HG02623 (cell line): ENCODE measurements around the gene EXD3.

Experiments used
- ATAC-seq: cut with Tn5 transposase; IDR thresholded peaks from one replicate; pipeline ENCODE4 v1.9.1; 2021; ENCODE audit warnings: moderate library complexity; ENCODE audit not compliant: unreplicated experiment

EXD3 gene

GRCh38 chr9:137319739-137320551, 103.0 kb downstream of the EXD3 start:
- ATAC-seq = no peak

GRCh38 chr9:137319011-137319738, 103.8 kb downstream of the EXD3 start:
- ATAC-seq = no peak

GRCh38 chr9:137318602-137319001, 104.4 kb downstream of the EXD3 start:
- ATAC-seq = no peak

- ATAC-seq = no peak
These were observed 105.0 kb downstream of the EXD3 start for GRCh38 chr9:137317718-137318511.

- no peak for ATAC-seq
These were observed 105.8 kb downstream of the EXD3 start for GRCh38 chr9:137317021-137317717.

- ATAC-seq = no peak
These were observed 106.7 kb downstream of the EXD3 start for GRCh38 chr9:137316012-137316981.

- no peak for ATAC-seq
These were observed 107.4 kb downstream of the EXD3 start for GRCh38 chr9:137315581-137316011.

- ATAC-seq = no peak
These were observed 108.1 kb downstream of the EXD3 start for GRCh38 chr9:137314561-137315560.

- no peak for ATAC-seq
These were observed 108.9 kb downstream of the EXD3 start for GRCh38 chr9:137313956-137314560.

- ATAC-seq = no peak
These were observed 109.5 kb downstream of the EXD3 start for GRCh38 chr9:137313326-137313936.

GRCh38 chr9:137312852-137313325, 110.1 kb downstream of the EXD3 start:
- no peak for ATAC-seq

- no peak for ATAC-seq
These were observed 110.7 kb downstream of the EXD3 start for GRCh38 chr9:137311986-137312851.

- ATAC-seq = no peak
These were observed 111.6 kb downstream of the EXD3 start for GRCh38 chr9:137311171-137311985.

GRCh38 chr9:137310189-137311052, 112.5 kb downstream of the EXD3 start:
- no peak for ATAC-seq
